Measurements from ENCODE around the gene KMT2B.

DNA sequence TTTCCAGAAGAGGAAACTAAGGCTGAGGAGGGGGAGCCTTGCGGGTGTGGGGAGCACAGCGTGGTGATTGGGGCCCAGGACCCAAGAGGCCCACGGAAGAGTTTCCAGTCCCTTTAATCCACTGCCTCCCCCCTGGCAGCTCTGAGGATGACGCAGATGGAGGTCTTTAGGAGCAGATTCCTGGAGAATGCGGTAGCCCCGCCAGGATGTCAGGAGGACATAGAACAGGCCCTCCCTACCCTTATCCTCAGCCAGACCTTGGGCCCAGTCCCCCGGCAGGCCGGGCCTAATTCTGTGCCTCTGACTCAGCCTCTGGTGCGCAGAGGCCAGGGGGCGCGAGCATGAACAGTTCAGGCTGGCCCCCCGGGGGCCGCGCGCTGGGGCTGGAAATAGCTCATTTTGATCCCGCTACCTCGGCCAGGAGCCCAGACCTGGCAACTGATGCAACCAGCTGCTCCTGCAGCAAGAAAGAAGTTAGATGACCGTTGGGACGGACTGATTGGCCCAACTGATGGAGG, 39.5 kb downstream of the KMT2B start:
- TF ChIP-seq, protein P1, sequence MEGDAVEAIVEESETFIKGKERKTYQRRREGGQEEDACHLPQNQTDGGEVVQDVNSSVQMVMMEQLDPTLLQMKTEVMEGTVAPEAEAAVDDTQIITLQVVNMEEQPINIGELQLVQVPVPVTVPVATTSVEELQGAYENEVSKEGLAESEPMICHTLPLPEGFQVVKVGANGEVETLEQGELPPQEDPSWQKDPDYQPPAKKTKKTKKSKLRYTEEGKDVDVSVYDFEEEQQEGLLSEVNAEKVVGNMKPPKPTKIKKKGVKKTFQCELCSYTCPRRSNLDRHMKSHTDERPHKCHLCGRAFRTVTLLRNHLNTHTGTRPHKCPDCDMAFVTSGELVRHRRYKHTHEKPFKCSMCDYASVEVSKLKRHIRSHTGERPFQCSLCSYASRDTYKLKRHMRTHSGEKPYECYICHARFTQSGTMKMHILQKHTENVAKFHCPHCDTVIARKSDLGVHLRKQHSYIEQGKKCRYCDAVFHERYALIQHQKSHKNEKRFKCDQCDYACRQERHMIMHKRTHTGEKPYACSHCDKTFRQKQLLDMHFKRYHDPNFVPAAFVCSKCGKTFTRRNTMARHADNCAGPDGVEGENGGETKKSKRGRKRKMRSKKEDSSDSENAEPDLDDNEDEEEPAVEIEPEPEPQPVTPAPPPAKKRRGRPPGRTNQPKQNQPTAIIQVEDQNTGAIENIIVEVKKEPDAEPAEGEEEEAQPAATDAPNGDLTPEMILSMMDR (IDR thresholded peaks at IDR 0.05), result no peak
- TF ChIP-seq POLR2A (IDR thresholded peaks at IDR 0.05), result peak in 1 of 2 donors; percentile 46
